HG02623 (cell line): Measurements from ENCODE around the gene TBC1D25.

Experiments used
- ATAC-seq: cut with Tn5 transposase; IDR thresholded peaks from one replicate; pipeline ENCODE4 v1.9.1; 2021; ENCODE audit warnings: moderate library complexity; ENCODE audit not compliant: unreplicated experiment

TBC1D25 gene

DNA sequence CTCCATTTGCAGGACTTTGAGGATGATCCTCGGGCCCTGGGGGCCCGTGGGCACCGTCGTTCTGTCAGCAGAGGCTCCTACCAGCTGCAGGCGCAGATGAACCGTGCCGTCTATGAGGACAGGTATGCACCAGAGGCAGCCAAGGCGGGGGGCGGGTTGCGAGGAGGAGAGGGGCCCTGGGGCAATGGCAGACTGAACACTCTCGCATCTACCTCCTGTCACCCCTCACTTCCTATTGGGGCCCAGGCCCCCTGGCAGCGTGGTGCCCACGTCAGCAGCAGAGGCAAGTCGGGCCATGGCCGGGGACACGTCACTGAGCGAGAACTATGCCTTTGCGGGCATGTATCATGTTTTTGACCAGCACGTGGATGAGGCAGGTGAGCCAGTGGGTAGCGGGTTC is 59.8 kb downstream of the TBC1D25 start:
- no peak for ATAC-seq

DNA sequence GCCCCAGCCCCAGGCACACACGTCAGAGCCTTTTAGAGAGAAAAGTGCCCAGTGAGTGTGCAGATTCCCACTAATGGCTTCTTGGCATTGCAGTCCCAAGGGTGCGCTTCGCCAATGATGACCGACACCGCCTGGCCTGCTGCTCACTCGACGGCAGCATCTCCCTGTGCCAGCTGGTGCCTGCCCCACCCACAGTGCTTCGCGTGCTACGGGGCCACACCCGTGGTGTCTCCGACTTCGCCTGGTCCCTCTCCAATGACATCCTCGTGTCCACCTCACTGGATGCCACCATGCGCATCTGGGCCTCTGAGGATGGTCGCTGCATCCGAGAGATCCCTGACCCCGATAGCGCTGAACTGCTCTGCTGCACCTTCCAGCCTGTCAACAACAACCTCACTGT is 60.7 kb downstream of the TBC1D25 start:
- ATAC-seq = no peak

DNA sequence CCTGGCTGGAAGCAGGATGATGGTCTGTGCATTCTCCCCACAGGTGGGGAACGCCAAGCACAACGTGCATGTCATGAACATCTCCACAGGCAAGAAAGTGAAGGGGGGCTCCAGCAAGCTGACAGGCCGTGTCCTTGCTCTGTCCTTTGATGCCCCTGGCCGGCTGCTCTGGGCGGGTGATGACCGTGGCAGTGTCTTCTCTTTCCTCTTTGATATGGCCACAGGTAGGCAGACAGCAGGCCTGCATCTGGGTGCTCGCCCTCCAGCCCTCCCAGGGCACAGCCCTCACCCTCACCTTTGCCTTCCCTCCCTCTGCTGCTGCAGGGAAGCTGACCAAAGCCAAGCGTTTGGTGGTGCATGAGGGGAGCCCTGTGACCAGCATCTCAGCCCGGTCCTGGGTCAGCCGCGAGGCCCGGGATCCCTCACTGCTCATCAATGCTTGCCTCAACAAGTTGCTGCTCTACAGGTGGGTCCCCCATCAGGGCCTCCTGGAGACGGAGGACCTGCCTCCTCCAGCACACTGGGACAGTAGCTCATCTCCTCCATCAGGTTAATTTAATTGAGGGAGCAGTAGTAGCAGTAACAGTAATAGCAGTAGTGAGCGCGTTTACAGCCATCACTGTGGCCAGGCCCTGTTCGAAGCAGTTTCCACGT is 62.4 kb downstream of the TBC1D25 start:
- no peak for ATAC-seq

DNA sequence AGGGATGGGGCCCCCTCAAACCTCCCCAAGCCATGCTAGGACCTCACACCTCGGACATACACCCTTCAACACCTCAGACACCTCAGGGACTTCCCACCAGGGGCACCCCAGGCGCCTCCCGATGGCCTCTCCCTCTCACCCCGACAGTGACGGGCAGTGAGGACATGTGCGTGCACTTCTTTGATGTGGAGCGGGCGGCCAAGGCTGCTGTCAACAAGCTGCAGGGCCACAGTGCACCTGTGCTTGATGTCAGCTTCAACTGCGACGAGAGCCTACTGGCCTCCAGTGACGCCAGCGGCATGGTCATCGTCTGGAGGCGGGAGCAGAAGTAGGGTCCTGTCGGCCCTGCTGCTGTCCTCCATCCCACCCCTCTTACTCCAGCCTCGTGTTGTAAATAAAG is 65.2 kb downstream of the TBC1D25 start:
- no peak for ATAC-seq

DNA sequence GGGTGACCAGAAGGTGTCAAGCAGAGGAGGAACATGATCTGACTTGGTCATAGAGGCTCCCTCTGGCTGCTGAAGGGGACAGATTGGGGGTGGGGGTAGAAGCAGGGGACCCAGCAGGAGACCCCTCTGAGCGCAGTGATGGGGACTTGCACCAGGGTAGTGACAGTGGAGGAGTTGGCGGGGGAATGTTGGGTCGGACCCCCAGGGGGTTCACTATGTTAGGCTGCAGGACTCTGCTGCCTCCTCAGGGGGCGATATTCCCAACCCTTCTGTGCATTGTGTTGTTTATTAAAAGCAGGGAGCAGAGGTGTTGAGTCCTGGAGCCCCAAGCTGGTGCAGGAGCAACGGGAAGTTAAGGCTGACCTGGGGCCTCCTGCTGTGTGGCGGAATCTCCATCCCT is 66.6 kb downstream of the TBC1D25 start:
- no peak for ATAC-seq

DNA sequence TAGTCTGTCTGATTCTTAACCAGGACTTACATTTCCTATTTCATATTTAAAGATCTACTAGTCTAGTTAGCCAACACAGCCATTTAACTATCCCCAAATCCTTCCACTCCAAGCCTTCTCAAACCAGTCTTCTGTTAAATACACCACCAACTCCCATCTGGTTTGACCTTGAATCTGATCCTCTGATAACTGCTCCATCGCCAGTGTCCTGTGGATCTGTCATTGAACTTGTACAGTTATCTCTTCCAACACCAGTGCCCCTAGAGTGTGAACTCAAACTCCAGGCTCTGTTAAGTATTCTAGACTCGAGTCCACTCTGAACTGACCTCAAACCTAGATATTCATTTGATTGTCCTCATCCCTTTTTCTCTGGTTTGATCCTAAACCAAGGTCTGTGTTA is 72.2 kb downstream of the TBC1D25 start:
- ATAC-seq = no peak
